Measurements from ENCODE around the gene ZCCHC7.

DNA sequence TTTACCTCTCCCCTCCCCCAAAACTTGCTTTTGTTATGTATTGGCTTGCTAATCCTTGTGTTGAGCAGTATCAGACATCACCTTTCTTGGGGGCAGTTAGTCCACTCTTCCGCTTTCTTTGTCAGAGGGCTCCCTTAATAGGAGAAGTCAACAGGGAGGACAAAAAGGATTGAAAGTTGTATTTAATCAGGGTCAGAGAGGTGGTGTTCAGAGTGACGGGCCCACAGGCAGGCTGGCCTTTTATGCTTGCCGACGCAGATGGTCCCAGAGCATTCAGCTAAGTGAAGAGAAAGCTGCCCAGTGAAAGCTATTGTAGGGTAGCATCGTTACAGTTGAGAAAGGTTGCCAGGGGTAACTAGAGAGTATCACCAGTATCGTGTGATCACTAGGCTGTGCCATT is 131.1 kb downstream of the ZCCHC7 start:
- TF ChIP-seq SP1 (IDR thresholded peaks at IDR 0.05) (no peak), TAF1 (conservative IDR thresholded peaks at IDR 0.05) (no peak), RAD21 (IDR thresholded peaks at IDR 0.05) (no peak), YY1 (IDR thresholded peaks at IDR 0.05) (no peak), HNF4G (IDR thresholded peaks at IDR 0.05) (no peak), EGR1 (IDR thresholded peaks at IDR 0.05; ENCODE audit: low read depth in 2 of 2) (no peak)
- TF ChIP-seq, protein P1, sequence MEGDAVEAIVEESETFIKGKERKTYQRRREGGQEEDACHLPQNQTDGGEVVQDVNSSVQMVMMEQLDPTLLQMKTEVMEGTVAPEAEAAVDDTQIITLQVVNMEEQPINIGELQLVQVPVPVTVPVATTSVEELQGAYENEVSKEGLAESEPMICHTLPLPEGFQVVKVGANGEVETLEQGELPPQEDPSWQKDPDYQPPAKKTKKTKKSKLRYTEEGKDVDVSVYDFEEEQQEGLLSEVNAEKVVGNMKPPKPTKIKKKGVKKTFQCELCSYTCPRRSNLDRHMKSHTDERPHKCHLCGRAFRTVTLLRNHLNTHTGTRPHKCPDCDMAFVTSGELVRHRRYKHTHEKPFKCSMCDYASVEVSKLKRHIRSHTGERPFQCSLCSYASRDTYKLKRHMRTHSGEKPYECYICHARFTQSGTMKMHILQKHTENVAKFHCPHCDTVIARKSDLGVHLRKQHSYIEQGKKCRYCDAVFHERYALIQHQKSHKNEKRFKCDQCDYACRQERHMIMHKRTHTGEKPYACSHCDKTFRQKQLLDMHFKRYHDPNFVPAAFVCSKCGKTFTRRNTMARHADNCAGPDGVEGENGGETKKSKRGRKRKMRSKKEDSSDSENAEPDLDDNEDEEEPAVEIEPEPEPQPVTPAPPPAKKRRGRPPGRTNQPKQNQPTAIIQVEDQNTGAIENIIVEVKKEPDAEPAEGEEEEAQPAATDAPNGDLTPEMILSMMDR (IDR thresholded peaks at IDR 0.05; ENCODE audit: low read depth, low read length, missing input control), result no peak
- TF ChIP-seq, protein P2, sequence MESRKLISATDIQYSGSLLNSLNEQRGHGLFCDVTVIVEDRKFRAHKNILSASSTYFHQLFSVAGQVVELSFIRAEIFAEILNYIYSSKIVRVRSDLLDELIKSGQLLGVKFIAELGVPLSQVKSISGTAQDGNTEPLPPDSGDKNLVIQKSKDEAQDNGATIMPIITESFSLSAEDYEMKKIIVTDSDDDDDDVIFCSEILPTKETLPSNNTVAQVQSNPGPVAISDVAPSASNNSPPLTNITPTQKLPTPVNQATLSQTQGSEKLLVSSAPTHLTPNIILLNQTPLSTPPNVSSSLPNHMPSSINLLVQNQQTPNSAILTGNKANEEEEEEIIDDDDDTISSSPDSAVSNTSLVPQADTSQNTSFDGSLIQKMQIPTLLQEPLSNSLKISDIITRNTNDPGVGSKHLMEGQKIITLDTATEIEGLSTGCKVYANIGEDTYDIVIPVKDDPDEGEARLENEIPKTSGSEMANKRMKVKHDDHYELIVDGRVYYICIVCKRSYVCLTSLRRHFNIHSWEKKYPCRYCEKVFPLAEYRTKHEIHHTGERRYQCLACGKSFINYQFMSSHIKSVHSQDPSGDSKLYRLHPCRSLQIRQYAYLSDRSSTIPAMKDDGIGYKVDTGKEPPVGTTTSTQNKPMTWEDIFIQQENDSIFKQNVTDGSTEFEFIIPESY (IDR thresholded peaks at IDR 0.05), result no peak
- TF ChIP-seq, protein P3, sequence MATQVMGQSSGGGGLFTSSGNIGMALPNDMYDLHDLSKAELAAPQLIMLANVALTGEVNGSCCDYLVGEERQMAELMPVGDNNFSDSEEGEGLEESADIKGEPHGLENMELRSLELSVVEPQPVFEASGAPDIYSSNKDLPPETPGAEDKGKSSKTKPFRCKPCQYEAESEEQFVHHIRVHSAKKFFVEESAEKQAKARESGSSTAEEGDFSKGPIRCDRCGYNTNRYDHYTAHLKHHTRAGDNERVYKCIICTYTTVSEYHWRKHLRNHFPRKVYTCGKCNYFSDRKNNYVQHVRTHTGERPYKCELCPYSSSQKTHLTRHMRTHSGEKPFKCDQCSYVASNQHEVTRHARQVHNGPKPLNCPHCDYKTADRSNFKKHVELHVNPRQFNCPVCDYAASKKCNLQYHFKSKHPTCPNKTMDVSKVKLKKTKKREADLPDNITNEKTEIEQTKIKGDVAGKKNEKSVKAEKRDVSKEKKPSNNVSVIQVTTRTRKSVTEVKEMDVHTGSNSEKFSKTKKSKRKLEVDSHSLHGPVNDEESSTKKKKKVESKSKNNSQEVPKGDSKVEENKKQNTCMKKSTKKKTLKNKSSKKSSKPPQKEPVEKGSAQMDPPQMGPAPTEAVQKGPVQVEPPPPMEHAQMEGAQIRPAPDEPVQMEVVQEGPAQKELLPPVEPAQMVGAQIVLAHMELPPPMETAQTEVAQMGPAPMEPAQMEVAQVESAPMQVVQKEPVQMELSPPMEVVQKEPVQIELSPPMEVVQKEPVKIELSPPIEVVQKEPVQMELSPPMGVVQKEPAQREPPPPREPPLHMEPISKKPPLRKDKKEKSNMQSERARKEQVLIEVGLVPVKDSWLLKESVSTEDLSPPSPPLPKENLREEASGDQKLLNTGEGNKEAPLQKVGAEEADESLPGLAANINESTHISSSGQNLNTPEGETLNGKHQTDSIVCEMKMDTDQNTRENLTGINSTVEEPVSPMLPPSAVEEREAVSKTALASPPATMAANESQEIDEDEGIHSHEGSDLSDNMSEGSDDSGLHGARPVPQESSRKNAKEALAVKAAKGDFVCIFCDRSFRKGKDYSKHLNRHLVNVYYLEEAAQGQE (IDR thresholded peaks at IDR 0.05), result no peak
- TF ChIP-seq, protein P4, sequence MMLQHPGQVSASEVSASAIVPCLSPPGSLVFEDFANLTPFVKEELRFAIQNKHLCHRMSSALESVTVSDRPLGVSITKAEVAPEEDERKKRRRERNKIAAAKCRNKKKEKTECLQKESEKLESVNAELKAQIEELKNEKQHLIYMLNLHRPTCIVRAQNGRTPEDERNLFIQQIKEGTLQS (IDR thresholded peaks at IDR 0.05), result no peak
